NCI-H2227 (cell line): ENCODE data around the gene TNFRSF25.
A peak's percentile ranks its signal among the peaks of the same experiment; 100 is the strongest.
"Not testable (repeated sequence)": the region's sequence is repeated elsewhere in the genome, so short reads cannot be mapped to it uniquely, and the experiment has no call there.

ENCODE experiments used
- DNase-seq: peaks from one replicate; lab custom pipeline; 2025; ENCODE audit not compliant: unreplicated experiment; lab: John Stamatoyannopoulos, UW

TNFRSF25 gene

GRCh38 chr1:6437012-6437700, 28.8 kb downstream of the TNFRSF25 start:
- not testable (repeated sequence) for DNase-seq

GRCh38 chr1:6436277-6436676, 29.7 kb downstream of the TNFRSF25 start:
- DNase-seq = not testable (repeated sequence)

- DNase-seq = no peak
These were observed 30.4 kb downstream of the TNFRSF25 start for GRCh38 chr1:6435547-6435946.

GRCh38 chr1:6435129-6435528, 30.8 kb downstream of the TNFRSF25 start:
- DNase-seq = no peak

GRCh38 chr1:6434186-6434585, 31.8 kb downstream of the TNFRSF25 start:
- no peak for DNase-seq

GRCh38 chr1:6431645-6432579, 34.1 kb downstream of the TNFRSF25 start:
- DNase-seq = not testable (repeated sequence)

GRCh38 chr1:6429660-6430411, 36.1 kb downstream of the TNFRSF25 start:
- DNase-seq = not testable (repeated sequence)

- DNase-seq = not testable (repeated sequence)
These were observed 37.5 kb downstream of the TNFRSF25 start for GRCh38 chr1:6428453-6428852.

- DNase-seq = no peak
These were observed 38.3 kb downstream of the TNFRSF25 start for GRCh38 chr1:6427441-6428390.

GRCh38 chr1:6426972-6427350, 39.0 kb downstream of the TNFRSF25 start:
- DNase-seq = no peak

- no peak for DNase-seq
These were observed 39.5 kb downstream of the TNFRSF25 start for GRCh38 chr1:6426277-6426971.

- DNase-seq = no peak
These were observed 40.3 kb downstream of the TNFRSF25 start for GRCh38 chr1:6425658-6426057.

- DNase-seq = peak; percentile 61
These were observed 41.1 kb downstream of the TNFRSF25 start, which contains the start of gene ESPN for GRCh38 chr1:6424619-6425593. Gene ESPN (plus strand): TSS chr1:6424776. CDS start chr1:6424956, 180 bp downstream.

GRCh38 chr1:6424000-6424565, 41.9 kb downstream of the TNFRSF25 start:
- peak; percentile 34 for DNase-seq

- DNase-seq = peak; percentile 65
These were observed 42.5 kb downstream of the TNFRSF25 start for GRCh38 chr1:6423321-6423999.

- DNase-seq = no peak
These were observed 44.7 kb downstream of the TNFRSF25 start for GRCh38 chr1:6421266-6421665.

- DNase-seq = no peak
These were observed 45.4 kb downstream of the TNFRSF25 start for GRCh38 chr1:6420454-6421042.
